Keratinocyte (primary cell): ENCODE measurements around the gene ACBD6. TPM values are rescaled to one million over a fixed set of nuclear protein-coding genes. Genes with fewer than 3 reads are reported as not detected.

Experiments
- DNase-seq: peaks from one replicate; pipeline ENCODE4 v3.0.0-alpha.2; 2011; ENCODE audit warnings: low read depth, missing footprints, low spot score
- FAIRE-seq: peaks from 2 replicates; lab custom pipeline; 2011; peaks lifted over from hg19 to GRCh38; lab: Jason Lieb, UNC
- H2AFZ ChIP-seq: 2 replicates; pipeline ENCODE4 v1.6.0; 2012; ENCODE audit warnings: low read length, control low read depth, inconsistent platforms; ENCODE audit not compliant: control insufficient read depth
- H3K27ac ChIP-seq: 2 replicates; pipeline ENCODE4 v1.5.1; 2011; ENCODE audit warnings: low read length; ENCODE audit not compliant: control insufficient read depth, insufficient read depth
- H3K27me3 ChIP-seq: 3 replicates; pipeline ENCODE4 v1.6.0; 2011; ENCODE audit warnings: low read length; ENCODE audit not compliant: control insufficient read depth, insufficient read depth; ENCODE audit errors: extremely low read depth
- H3K36me3 ChIP-seq, 2 experiments: 2 replicates in 1 of 2; 3 replicates in 1 of 2; pipeline ENCODE4 v1.5.1; 2011; ENCODE audit warnings: low read length in 2 of 2, mild to moderate bottlenecking in 1 of 2; ENCODE audit not compliant: control insufficient read depth in 2 of 2, insufficient read depth in 2 of 2; ENCODE audit errors: extremely low read depth in 1 of 2
- H3K4me1 ChIP-seq: 3 replicates; pipeline ENCODE4 v1.5.1; 2011; ENCODE audit warnings: low read length; ENCODE audit not compliant: control insufficient read depth, insufficient read depth; ENCODE audit errors: extremely low read depth
- H3K4me2 ChIP-seq: 3 replicates; pipeline ENCODE4 v1.6.0; 2011; ENCODE audit warnings: low read depth, low read length; ENCODE audit not compliant: control insufficient read depth, insufficient read depth; ENCODE audit errors: extremely low read depth
- H3K4me3 ChIP-seq, 3 experiments: fragments of 200-600 bp in 1 of 3; sonication (generic) in 1 of 3; 2 replicates in 2 of 3; 3 replicates in 1 of 3; pipeline ENCODE4 v1.5.1; 2011 to 2016; ENCODE audit warnings: low read length in 3 of 3, mild to moderate bottlenecking in 3 of 3, control low read depth in 2 of 3, inconsistent platforms in 1 of 3, low read depth in 1 of 3, mixed read lengths in 1 of 3, mixed run types in 1 of 3, moderate library complexity in 1 of 3; ENCODE audit not compliant: control insufficient read depth in 2 of 3, insufficient read depth in 2 of 3; ENCODE audit errors: extremely low read depth in 1 of 3
- H3K79me2 ChIP-seq: 2 replicates; pipeline ENCODE4 v1.6.0; 2012; ENCODE audit warnings: low read length; ENCODE audit not compliant: control insufficient read depth, insufficient read depth
- H3K9ac ChIP-seq: 3 replicates; pipeline ENCODE4 v1.6.0; 2011; ENCODE audit warnings: low read length; ENCODE audit not compliant: control insufficient read depth, insufficient read depth; ENCODE audit errors: extremely low read depth
- H3K9me1 ChIP-seq: 3 replicates; pipeline ENCODE4 v1.6.0; 2011; ENCODE audit warnings: low read length; ENCODE audit not compliant: control insufficient read depth, insufficient read depth; ENCODE audit errors: extremely low read depth
- H3K9me3 ChIP-seq: 2 replicates; pipeline ENCODE4 v1.5.1; 2012; ENCODE audit warnings: low read depth, low read length; ENCODE audit not compliant: control insufficient read depth
- H4K20me1 ChIP-seq: 3 replicates; pipeline ENCODE4 v1.6.0; 2011; ENCODE audit warnings: low read length; ENCODE audit not compliant: control insufficient read depth, insufficient read depth; ENCODE audit errors: extremely low read depth
- CTCF ChIP-seq, 3 experiments: IDR thresholded peaks in 1 of 3; conservative IDR thresholded peaks in 1 of 3; optimal IDR thresholded peaks in 1 of 3; 2 replicates in 2 of 3; 3 replicates in 1 of 3; pipeline versions ENCODE3 to v1.5.1; 2011; ENCODE audit warnings: low read length in 3 of 3, mild to moderate bottlenecking in 3 of 3, moderate library complexity in 2 of 3, control low read depth in 1 of 3, inconsistent platforms in 1 of 3; ENCODE audit not compliant: insufficient read depth in 2 of 3; ENCODE audit errors: extremely low read depth in 1 of 3
- EZH2 ChIP-seq: IDR thresholded peaks from one replicate; pipeline ENCODE4 v1.6.1; 2012; ENCODE audit warnings: inconsistent platforms, mild to moderate bottlenecking, low read length, moderate library complexity
- dilution Hi-C: fragments of 300-500 bp; cut with MboI; formaldehyde crosslinking; loops from one replicate; pipeline ENCODE4 v1.7.0; 2020; ENCODE audit warnings: low sequenced_read_pairs; ENCODE audit not compliant: extremely low pct_ligation_motif_present
- polyA plus RNA-seq, 5 experiments: library from polyadenylated mRNA; depleted of rRNA in 3 of 5; stranded (reverse) in 3 of 5; stranded (forward) in 1 of 5; unstranded in 1 of 5; fragments of >200 nt; gene quantifications; 1 replicate in 1 of 5; 2 replicates in 3 of 5; 3 replicates in 1 of 5; pipeline versions ENCODE4 v1.2.1 to v1.2.3, GENCODE V29; 2011 to 2012; ENCODE audit warnings: missing spikeins in 2 of 5, low read depth in 1 of 5, low replicate concordance in 1 of 5

The ACBD6 gene
- polyA plus RNA-seq, 1 donor (not counting 4 experiments of a cell fraction or from before 2014, with no cell fraction given) = 47.5 TPM

GRCh38 chr1:180482425-180483275, 19.7 kb downstream of the ACBD6 start:
- peak overlapping the region; percentile 24 for H3K4me2 ChIP-seq
- DNase-seq (peak; percentile 25), FAIRE-seq (no peak)
- H3K9me3 ChIP-seq = no peaks in the 10 kb centered on the region
- no peaks in the 10 kb centered on the region for H3K9me1 ChIP-seq
- H3K27me3 ChIP-seq = no peaks in the 10 kb centered on the region
- TF ChIP-seq EZH2 = no peak
- TF ChIP-seq CTCF (optimal IDR thresholded peaks at IDR 0.05 in 1 of 3, IDR thresholded peaks at IDR 0.05 in 1 of 3, conservative IDR thresholded peaks at IDR 0.05 in 1 of 3; ENCODE audit: extremely low read depth in 1 of 3, insufficient read depth in 2 of 3, low read length in 3 of 3) = peak in 2 of 3 experiments; percentile 37 to 55
- peaks cover 10% of the 10 kb centered on the region for H3K79me2 ChIP-seq
- no peak overlapping the region for H3K27ac ChIP-seq
- no peaks in the 10 kb centered on the region for H4K20me1 ChIP-seq
- dilution Hi-C loops = no loop called here
- no peak overlapping the region for H2AFZ ChIP-seq
- H3K36me3 ChIP-seq = peaks cover 9 to 18% of the 10 kb centered on the region in 2 experiments
- H3K4me1 ChIP-seq = peaks cover 2% of the 10 kb centered on the region
- no peak overlapping the region for H3K9ac ChIP-seq
- H3K4me3 ChIP-seq = no peak overlapping the region

DNA sequence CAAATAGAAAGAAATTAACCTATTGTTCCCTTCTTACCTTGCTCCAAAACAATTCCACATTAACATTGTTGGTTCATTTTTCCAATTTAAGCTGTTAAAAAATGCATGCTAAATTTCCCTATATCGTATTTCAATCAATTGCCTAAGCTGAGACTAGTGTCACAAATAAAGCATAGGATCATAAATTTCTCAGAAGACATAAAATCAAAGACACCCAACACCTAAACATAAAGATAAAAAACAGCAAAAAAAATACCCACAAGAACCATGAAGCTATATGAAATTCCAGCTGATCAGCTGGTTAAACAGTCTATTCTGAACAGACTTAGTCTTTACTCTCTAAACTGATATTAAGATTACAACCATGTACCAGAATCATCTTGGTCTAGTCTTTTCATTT, 32.3 kb downstream of the ACBD6 start:
- no peaks in the 10 kb centered on the region for H3K4me1 ChIP-seq
- no peak overlapping the region for H3K9ac ChIP-seq
- H3K4me2 ChIP-seq = no peak overlapping the region
- dilution Hi-C loops = no loop called here
- FAIRE-seq (no peak), DNase-seq (no peak)
- H3K9me1 ChIP-seq = no peaks in the 10 kb centered on the region
- H4K20me1 ChIP-seq = no peaks in the 10 kb centered on the region
- no peak overlapping the region for H3K27ac ChIP-seq
- H2AFZ ChIP-seq = no peak overlapping the region
- H3K27me3 ChIP-seq = no peaks in the 10 kb centered on the region
- H3K36me3 ChIP-seq = peaks cover 0 to 2% of the 10 kb centered on the region in 2 experiments
- no peaks in the 10 kb centered on the region for H3K9me3 ChIP-seq
- no peak overlapping the region for H3K4me3 ChIP-seq
- peaks cover 31% of the 10 kb centered on the region for H3K79me2 ChIP-seq
- no peak for TF ChIP-seq EZH2
- TF ChIP-seq CTCF (optimal IDR thresholded peaks at IDR 0.05 in 1 of 3, IDR thresholded peaks at IDR 0.05 in 1 of 3, conservative IDR thresholded peaks at IDR 0.05 in 1 of 3; ENCODE audit: extremely low read depth in 1 of 3, insufficient read depth in 2 of 3, low read length in 3 of 3) = no peak
